ENCODE results near the gene NPHP4.
A peak's percentile ranks its signal among the peaks of the same experiment; 100 is the strongest.
"Not testable (repeated sequence)": the region's sequence is repeated elsewhere in the genome, so short reads cannot be mapped to it uniquely, and the experiment has no call there.

The NPHP4 gene

GRCh38 chr1:5934058-5934884, 58.0 kb downstream of the NPHP4 start:
- DNase-seq (ENCODE audit: low spot score) = no peak

- no peak for DNase-seq (ENCODE audit: low spot score)
These were observed 58.6 kb downstream of the NPHP4 start for GRCh38 chr1:5933676-5934057.

- no peak for DNase-seq (ENCODE audit: low spot score)
These were observed 59.2 kb downstream of the NPHP4 start for GRCh38 chr1:5933050-5933449.

GRCh38 chr1:5928714-5929400, 63.4 kb downstream of the NPHP4 start:
- DNase-seq (ENCODE audit: low spot score) = no peak

- no peak for DNase-seq (ENCODE audit: low spot score)
These were observed 64.5 kb downstream of the NPHP4 start for GRCh38 chr1:5927506-5928370.

- no peak for DNase-seq (ENCODE audit: low spot score)
These were observed 65.4 kb downstream of the NPHP4 start for GRCh38 chr1:5926686-5927435.

- DNase-seq (ENCODE audit: low spot score) = not testable (repeated sequence)
These were observed 69.4 kb downstream of the NPHP4 start for GRCh38 chr1:5922700-5923330.

GRCh38 chr1:5921671-5922070, 70.6 kb downstream of the NPHP4 start:
- no peak for DNase-seq (ENCODE audit: low spot score)

- DNase-seq (ENCODE audit: low spot score) = no peak
These were observed 71.1 kb downstream of the NPHP4 start for GRCh38 chr1:5921129-5921528.

- DNase-seq (ENCODE audit: low spot score) = no peak
These were observed 72.0 kb downstream of the NPHP4 start for GRCh38 chr1:5920201-5920600.

GRCh38 chr1:5918275-5918649, 74.0 kb downstream of the NPHP4 start:
- DNase-seq (ENCODE audit: low spot score) = no peak

- no peak for DNase-seq (ENCODE audit: low spot score)
These were observed 74.5 kb downstream of the NPHP4 start for GRCh38 chr1:5917591-5918274.

GRCh38 chr1:5917281-5917590, 75.0 kb downstream of the NPHP4 start:
- DNase-seq (ENCODE audit: low spot score) = no peak

- DNase-seq (ENCODE audit: low spot score) = no peak
These were observed 75.5 kb downstream of the NPHP4 start for GRCh38 chr1:5916572-5917280.

GRCh38 chr1:5915587-5916571, 76.3 kb downstream of the NPHP4 start:
- peak; percentile 77 for DNase-seq (ENCODE audit: low spot score)

GRCh38 chr1:5914676-5915365, 77.4 kb downstream of the NPHP4 start:
- DNase-seq (ENCODE audit: low spot score) = no peak

- no peak for DNase-seq (ENCODE audit: low spot score)
These were observed 78.3 kb downstream of the NPHP4 start for GRCh38 chr1:5913876-5914275.

- DNase-seq (ENCODE audit: low spot score) = no peak
These were observed 79.0 kb downstream of the NPHP4 start for GRCh38 chr1:5913078-5913845.
